HG02970 (cell line): ENCODE measurements around the gene RGPD3.
"Not testable (repeated sequence)": the region's sequence is repeated elsewhere in the genome, so short reads cannot be mapped to it uniquely, and the experiment has no call there.

ENCODE experiments used
- ATAC-seq: cut with Tn5 transposase; IDR thresholded peaks from one replicate; pipeline ENCODE4 v1.9.1; 2021; ENCODE audit warnings: mild to moderate bottlenecking, moderate library complexity, moderate number of reproducible peaks; ENCODE audit not compliant: unreplicated experiment, low FRiP score

The RGPD3 gene

DNA sequence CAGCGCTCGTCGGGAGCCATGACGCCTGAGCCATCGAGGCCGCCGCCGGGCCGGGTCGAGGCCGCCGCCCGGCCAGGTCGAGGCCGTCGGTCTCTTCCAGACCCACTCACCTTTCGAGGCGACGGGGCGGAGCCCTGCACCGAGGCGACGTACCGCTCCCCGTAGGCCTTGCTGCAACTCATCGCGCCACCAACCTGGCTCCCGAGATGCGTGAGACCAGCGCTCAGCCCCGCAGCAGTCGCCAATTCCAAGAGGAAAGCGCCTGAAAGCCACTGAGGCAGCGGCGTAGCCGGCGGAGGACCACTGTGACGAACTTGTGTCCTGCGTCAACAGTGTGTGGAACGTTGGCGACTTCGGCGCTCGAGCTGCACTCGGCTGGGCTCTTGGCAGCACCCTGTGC lies at the start of gene RGPD3:
RGPD3 (minus strand) TSS at position 307 of the 400 bp plus-strand sequence; CDS start at position 182, 125 bp downstream.
- not testable (repeated sequence) for ATAC-seq

DNA sequence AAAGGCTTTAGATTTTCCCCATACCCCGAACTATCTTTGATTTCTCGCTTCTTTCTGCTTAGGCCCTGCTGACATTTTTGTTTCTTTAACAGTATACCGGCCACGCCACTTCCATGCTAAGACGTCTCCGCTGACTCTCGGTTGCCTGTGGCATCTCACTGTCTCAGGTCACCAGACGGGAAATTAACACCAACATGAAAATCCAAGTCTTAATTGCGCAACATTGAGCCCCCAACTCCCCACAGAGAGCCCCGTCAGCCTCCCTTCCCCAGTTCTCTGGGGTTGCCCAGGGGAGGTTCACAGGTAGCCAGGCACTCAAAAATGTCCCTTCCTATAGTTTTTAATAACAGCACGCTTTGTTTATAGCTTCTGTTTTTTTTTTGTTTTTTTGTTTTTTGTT lies 49.1 kb upstream of the RGPD3 start:
- ATAC-seq: no peak

DNA sequence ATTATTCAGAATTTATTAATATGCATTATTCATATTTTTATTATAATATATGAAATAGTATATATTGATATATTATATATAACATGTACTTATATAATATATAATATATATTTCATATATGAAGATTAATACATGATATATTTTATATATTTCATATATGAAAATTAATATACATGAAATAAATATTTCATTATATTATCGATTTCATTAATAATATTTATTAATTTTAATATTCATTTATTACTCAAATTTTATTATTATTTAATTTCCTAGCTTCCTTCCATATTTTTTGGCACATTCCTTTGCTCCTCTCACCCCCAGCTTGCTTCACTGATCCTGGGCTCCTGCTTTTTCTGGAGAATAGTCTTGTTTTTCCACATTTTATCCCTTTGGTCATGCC lies 48.7 kb upstream of the RGPD3 start:
- no peak for ATAC-seq

DNA sequence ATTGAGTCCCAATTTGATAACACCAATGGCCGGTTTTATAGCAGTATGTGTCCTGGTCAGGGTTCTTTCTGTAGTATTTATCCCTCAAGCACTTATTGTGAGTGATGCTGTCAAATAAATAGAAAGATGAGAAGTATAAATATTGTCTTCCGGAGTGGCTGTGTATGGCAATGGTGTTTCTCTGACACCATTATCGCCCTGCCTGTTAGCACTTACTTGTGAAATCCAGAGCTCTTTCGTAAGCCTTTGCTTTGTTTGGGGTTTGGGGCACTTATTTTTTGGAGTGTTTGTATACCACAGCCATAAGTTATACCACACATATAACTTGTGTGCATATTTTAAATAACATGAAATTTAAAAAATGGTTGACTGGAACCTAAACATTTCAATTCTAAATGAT lies 48.2 kb upstream of the RGPD3 start:
- no peak for ATAC-seq

DNA sequence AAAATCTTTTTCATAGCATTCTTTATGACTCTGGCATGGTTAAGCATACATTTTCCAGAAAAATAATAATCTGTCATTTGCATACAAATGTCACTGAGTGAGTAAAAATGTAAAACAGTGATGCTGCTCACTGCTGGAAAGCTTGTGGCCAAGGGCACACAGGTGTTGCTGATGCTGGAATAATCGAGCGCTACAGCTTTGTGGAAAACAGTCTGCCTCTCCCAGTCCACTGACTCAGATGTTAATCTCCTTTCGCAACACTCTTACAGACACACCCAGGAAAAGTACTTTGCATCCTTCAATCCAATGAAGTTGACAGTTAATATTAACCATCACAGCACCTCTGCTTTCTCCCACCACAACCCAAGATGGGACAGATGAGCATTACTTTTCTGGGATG lies 46.6 kb upstream of the RGPD3 start:
- ATAC-seq: not testable (repeated sequence)

DNA sequence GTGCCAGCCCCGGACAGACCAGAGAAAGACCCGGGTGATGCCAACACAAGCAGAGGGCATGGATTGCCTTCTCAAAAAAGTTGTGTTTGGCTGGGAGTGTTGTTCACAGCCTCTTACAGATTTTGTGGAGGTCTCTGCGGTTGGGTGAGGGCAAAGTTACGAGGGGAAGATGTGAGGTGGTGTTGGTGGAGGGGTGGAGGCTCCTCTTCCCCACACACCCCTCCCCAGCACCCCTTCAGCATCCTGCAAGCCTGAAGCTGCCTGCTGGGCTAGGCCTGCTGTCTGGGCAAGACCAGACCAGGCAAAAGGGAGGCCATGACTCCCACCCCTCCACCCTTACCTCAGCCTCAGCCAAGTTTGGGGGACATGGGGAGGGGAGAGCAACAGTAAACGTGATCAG lies 45.2 kb upstream of the RGPD3 start:
- ATAC-seq: not testable (repeated sequence)

DNA sequence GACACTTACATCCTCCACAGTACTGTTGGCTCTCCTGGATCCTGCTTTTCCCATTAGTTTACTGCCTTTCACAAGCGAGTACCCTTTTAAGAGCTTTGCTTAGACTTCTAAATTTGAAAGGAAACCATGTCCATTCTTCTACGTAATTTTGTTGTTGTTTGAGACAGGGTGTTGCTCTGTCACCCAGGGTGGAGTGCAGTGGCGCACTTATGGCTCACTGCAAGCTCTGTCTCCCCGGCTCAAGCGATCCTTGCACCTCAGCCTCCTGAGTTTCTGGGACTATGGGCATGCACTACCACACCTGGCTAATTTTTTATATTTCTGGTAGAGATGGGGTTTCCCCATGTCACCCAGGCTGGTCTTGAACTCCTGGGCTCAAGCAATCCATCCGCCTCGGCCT lies 43.7 kb upstream of the RGPD3 start:
- ATAC-seq: not testable (repeated sequence)

DNA sequence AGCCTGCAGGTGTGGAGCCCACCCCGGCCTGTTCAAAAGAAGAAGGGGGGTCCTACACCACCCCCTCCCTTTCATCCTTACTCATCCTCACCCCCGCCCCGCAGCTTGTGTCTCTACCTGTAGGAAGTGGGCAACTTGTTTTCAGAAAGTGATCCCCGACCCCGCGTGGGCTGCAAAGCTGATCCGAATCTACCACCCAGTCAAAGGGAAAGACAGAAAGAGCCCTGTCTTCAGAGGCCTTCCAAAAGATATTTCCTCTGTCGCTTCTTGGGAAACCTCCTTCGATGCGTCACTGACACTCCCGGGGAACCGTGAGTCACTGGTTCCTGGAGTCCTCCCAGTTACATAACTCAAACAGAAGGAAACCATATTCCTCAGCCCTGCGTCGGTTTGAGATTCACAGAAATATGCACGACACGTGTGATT lies 43.3 kb upstream of the RGPD3 start:
- not testable (repeated sequence) for ATAC-seq

DNA sequence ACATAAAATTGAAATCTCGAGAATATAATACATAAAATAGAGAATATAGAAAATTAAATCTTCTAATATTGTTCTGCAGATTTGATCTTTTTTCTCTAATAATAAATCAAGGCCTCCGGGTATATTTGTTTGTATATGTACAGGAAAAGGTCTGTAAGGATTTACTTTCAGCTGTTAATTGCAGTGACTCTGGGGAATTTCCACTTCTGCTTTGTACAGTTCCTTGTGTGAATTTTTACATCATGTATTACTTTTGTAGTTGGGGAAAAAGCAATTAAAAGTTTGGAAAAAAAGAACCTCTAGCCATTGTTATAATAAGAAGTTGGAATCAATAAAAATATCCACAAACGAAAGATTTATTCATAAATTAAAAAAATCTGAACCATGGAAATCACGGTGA lies 42.6 kb upstream of the RGPD3 start:
- not testable (repeated sequence) for ATAC-seq

DNA sequence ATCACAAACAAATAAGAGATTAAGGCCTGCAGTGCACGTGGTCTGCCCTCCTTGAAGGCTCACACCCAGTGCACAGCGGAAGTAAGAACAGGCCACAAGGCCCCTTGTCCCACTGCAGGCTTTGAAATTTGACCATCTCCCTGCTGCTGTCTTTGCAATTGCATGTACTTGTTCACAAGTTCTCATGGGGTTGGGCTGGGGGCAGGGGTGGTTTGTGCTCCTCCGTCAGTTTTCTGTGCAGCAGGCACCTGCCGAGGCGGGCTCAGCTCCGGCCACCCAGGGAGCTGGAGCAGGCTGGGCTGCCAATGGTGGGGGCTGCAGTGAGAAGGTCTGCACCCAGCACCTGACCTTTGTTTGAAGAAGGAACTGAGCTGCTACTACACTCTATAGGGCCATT lies 41.2 kb upstream of the RGPD3 start:
- ATAC-seq: not testable (repeated sequence)

DNA sequence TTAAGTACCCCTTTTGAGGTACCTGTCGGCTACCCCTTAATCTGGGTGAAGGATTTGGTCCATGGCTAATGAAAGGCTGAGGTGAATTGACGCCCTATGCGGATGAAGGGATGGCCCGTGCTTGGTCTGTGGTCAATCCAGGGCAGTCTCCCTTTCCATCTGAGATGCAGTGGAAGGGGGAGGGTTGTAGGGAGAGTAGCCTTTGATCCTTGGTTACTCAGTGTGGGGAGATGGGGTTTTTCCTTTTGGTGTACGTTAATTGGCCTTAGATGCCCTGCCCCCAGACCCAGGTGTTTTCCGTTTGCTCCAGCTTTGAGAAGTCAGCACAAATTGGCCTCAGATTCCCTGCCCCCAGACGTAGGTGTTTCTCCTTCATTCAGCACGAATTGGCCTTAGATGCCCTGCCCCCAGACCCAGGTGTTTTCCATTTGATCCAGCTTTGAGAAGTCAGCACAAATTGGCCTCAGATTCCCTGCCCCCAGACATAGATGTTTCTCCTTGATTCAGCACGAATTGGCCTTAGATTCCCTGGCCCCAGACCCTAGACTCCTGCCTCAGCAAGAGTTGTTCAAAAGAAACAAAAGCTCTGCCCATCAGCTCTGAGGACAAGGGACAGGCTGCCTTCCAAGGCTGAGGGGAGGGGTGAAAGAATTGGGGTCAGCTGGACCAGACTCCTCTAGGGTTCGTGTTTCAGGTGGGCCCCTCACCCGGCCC lies 40.6 kb upstream of the RGPD3 start:
- ATAC-seq: not testable (repeated sequence)

DNA sequence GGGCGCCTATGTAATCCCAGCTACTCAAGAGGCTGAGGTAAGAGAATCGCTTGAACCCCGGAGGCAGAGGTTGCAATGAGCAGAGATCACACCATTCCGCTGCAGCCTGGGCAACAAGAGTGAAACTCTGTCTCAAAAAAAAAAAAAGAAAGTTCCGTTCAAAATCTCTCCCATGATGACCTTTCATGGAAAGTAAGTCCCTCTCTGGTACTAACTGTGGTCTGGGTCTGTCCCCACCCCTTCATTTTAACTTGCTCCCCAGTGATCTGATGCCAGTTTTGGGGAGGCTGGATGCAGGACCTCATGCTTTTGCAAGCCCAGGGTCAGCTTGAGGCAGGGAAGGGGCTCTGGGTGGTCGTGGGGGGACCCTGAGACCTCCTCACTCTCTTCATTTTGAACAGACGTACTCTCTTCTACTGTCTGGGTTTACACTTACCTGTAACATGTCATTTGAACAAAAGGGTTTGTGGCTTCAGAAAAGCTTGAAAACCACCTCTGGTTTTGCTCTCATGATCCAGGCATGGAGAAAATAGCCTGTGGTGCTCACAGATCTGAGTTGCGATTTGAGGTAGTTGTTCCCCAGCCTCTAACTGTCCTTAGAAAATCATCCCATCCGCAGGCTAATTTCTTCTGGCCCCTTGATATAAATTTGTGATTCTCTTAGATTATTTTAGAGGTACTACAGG lies 37.9 kb upstream of the RGPD3 start:
- ATAC-seq: not testable (repeated sequence)

DNA sequence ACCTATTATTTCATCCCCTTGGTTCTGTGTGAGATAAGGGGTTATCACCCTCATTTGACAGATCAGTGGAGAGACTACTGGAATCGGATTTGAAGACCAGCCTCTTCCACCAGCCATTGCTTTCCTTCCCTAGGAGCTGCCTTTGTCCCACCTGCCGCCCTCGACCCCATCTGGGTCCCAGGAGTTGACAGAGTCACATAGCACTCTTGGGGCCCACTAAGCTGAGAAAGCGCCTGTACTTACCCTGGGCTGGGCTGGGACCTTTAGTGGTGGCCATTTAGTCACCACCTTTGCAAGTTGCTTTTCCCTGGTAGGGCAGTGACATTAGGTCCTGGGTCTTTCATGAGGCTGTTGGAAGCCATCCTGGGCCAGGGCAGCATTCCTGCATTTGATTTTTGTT lies 36.6 kb upstream of the RGPD3 start:
- ATAC-seq: not testable (repeated sequence)

DNA sequence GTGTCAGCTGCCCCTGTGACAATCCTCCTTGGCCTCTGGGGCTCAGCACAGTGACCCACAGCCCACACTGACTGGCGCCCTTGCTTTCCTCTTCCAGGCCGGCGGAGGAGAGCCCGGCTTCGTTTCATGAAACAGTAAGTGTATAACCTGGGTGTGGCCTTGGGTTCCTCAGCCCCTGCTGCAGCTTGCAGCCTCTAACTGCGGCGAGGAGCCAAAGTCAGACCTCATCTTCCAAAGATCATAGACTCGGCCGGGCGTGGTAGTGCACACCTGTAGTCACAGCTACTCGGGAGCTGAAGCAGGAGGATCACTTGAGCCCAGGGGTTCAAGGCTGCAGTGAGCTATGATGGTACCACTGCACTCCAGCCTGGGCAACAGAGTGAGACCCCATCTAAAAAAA lies 36.0 kb upstream of the RGPD3 start:
- ATAC-seq: not testable (repeated sequence)

DNA sequence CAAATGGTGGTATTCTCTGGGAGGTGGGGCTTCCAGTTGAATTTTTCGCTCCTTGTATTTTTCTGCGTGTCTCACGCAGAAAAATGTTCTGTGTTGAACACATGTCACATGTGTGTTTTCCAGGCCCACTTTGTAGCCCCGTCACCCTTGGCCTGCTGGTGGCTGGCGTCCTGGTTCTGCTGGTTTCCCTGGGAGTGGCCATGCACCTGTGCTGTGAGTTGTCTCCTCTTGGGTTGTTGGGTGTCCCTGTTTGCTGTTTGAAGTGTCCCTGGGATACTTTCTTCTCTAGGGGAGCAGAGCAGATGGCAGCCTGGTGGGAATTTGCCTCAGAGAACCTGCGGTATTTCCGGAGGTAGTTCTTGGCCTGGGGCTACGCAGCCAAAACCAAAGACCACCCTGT lies 34.1 kb upstream of the RGPD3 start:
- ATAC-seq: not testable (repeated sequence)

DNA sequence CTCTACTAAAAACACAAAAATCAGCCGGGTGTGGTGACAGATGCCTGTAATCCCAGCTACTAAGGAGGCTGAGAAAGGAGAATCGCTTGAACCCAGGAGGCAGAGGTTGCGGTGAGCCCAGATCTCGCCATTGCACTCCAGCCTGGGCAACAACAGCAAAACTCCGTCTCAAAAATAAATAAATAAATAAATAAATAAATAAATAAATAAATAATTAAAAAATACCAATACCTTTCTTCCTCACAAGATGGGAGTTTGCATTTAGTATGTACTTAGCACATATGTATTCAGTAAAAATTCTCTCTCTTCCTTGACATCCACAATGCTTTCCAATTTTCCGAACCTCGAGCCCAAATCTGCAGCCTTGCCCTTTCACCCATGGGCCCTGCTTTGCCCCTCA lies 32.1 kb upstream of the RGPD3 start:
- ATAC-seq: not testable (repeated sequence)

DNA sequence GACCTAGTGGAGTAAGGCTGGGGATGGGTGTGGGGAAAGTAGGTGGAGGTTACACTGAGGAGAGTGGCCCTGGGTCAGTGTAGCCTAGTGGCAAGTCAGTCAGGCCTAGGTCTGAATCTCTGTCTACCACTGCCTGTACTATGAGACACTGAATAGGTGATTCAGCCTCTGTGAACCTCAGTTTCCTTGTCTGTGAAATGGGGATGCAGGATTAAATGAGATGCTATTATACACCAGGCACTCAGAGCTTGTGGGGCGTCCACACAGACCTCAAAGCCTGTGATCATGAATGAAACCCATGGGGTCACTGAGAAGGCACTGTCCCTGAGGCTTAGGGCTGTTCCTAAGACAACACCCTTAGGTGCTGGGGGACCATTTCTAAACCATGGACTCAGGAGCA lies 30.3 kb upstream of the RGPD3 start:
- not testable (repeated sequence) for ATAC-seq

DNA sequence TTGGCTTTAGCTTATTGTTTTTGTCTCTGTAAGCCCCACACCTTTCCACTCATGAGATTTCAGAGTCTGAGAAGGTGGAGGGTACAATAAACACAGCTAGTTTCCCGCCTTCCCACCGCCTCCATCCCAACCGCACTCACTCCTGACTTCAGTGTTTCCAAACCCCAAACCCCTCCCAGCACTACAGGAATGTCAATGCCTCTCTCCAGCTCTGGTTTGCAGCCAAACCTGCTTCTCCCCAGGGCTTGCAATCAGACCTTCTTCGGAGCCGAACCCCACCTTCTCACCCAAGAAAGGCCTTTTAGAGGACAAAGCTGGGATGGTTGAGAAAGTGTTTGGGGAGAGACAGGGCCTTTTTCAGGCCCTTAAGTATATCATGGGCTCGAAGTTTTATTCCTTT lies 24.7 kb upstream of the RGPD3 start:
- ATAC-seq: not testable (repeated sequence)

DNA sequence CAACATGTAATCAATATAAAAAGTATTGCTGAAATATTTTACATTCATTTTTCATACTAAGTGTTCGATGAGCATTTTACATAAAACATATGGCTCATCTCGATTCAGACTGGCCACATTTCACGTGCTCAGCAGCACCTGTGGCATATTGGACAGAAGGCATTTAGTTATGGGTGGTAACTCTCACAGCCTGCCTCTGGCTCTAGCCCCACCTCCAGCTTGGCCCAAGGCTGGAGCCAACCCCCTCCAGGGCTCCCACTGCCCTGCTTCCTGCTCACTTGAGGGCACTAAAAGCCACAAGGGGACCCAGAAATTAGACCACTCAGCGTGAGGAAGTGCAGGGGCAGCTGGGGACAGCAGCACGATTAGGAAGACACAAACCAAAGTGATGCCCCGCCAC lies 24.2 kb upstream of the RGPD3 start:
- ATAC-seq: not testable (repeated sequence)

DNA sequence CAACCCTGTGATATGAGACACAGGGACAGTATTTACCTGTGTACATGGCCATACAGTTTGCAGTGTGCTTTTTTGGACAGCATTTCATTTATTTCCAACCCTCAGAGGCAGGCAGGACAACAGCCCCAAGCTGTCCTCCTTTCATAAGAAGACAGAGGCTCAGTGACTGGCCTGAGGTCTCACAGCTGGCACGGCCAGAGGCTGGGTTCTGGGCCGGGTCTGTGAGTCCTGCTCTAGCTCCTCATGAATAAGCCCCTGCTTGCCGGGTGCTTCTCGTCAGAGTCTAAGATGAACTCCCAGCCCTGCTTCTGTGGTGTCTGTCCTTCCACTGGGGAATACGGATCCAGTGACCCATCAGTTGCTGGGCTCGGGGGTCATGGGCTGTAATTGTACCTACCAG lies 21.5 kb upstream of the RGPD3 start:
- not testable (repeated sequence) for ATAC-seq

DNA sequence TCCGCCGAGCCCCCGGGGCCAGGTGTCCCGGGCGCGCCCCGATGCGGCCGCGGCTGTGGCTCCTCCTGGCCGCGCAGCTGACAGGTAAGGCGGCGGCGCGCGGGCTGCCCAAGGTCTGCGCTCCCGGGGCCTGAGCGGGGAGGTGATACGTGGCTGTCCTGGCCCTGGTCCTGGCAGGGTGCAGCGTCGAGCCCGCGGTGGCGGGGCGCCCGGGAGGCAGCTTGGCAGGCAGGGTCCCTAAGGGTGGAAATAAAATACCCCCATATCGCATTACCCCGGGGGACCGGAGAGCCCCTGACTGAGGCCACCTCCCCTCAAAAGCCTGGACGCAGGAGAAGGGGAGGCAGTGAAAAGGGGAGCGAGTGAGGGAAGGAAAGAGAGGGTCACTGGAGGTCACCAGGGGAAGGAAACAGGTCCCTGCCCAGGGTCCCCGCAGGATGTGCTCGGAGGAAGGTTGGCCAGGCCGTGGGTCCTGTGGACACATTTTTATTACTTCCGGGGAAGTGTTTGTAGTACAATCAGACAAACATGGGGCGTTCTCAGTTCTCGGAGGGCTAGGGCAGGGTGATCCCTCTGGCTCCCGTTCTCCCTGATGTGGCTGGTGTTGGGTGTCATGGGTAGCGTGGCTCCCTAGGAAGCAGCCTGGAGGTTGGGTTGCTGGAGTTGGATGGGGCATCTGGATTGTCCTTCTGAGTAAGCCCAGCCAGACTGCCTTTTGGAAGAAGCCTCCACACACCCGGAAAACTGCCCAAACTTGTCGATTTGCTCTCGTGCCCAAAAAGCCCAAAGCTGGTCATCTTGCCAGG lies 19.4 kb upstream of the RGPD3 start:
- not testable (repeated sequence) for ATAC-seq
